DMS153 (cell line): ENCODE measurements around the gene IFITM5.

ENCODE experiments used
- DNase-seq: peaks from one replicate; lab custom pipeline; 2025; lab: John Stamatoyannopoulos, UW

The IFITM5 gene

GRCh38 chr11:283405-284104 is 15.8 kb downstream of the IFITM5 start:
- no peak for DNase-seq

GRCh38 chr11:282630-283360 is 16.5 kb downstream of the IFITM5 start:
- no peak for DNase-seq

GRCh38 chr11:282171-282570 is 17.2 kb downstream of the IFITM5 start:
- DNase-seq: no peak

GRCh38 chr11:281486-282161 is 17.7 kb downstream of the IFITM5 start:
- no peak for DNase-seq

- no peak for DNase-seq
Measured at GRCh38 chr11:280706-281485, 18.4 kb downstream of the IFITM5 start.

GRCh38 chr11:279966-280705 is 19.2 kb downstream of the IFITM5 start:
- DNase-seq: no peak

- DNase-seq: no peak
Measured at GRCh38 chr11:279040-279965, 20.0 kb downstream of the IFITM5 start.

GRCh38 chr11:278001-278951 is 21.1 kb downstream of the IFITM5 start, which contains the start of gene NLRP6:
Gene NLRP6 (plus strand): TSS chr11:278407. CDS start chr11:278570, 163 bp downstream.
- DNase-seq: no peak

- no peak for DNase-seq
Measured at GRCh38 chr11:276219-276618, 23.1 kb downstream of the IFITM5 start.

- no peak for DNase-seq
Measured at GRCh38 chr11:272931-273198, 26.5 kb downstream of the IFITM5 start.

GRCh38 chr11:272195-272930 is 27.0 kb downstream of the IFITM5 start:
- DNase-seq: no peak

GRCh38 chr11:271319-271715 is 28.0 kb downstream of the IFITM5 start:
- no peak for DNase-seq

- no peak for DNase-seq
Measured at GRCh38 chr11:270451-271318, 28.6 kb downstream of the IFITM5 start.

GRCh38 chr11:269146-269890 is 30.0 kb downstream of the IFITM5 start:
- DNase-seq: no peak

- DNase-seq: peak; percentile 11
Measured at GRCh38 chr11:268716-269145, 30.6 kb downstream of the IFITM5 start.

GRCh38 chr11:267491-267994 is 31.8 kb downstream of the IFITM5 start:
- DNase-seq: no peak
